GM12892 (cell line): Measurements from ENCODE around the gene PSAPL1.

ENCODE experiments used
- POLR2A ChIP-seq: IDR thresholded peaks from 2 replicates; pipeline ENCODE4 v1.6.1; 2011; ENCODE audit warnings: low read depth, low read length, control low read depth
- POLR2AphosphoS5 ChIP-seq: IDR thresholded peaks from 2 replicates; pipeline ENCODE4 v1.6.1; 2011; ENCODE audit warnings: low read depth, low read length, control low read depth
- TAF1 ChIP-seq: IDR thresholded peaks from 2 replicates; pipeline ENCODE4 v1.6.1; 2011; ENCODE audit warnings: low read depth, mild to moderate bottlenecking, control low read depth, low read length, borderline replicate concordance

GRCh38 chr4:7402526-7402925, 32.2 kb downstream of the PSAPL1 start:
- TF ChIP-seq POLR2AphosphoS5 (no peak), POLR2A (no peak), TAF1 (no peak)
